ENCODE results near the gene STAC2. TPM values are rescaled to one million over a fixed set of nuclear protein-coding genes. Genes with fewer than 3 reads are reported as not detected.
"Not testable (repeated sequence)": the region's sequence is repeated elsewhere in the genome, so short reads cannot be mapped to it uniquely, and the experiment has no call there.

Gene STAC2, protein sequence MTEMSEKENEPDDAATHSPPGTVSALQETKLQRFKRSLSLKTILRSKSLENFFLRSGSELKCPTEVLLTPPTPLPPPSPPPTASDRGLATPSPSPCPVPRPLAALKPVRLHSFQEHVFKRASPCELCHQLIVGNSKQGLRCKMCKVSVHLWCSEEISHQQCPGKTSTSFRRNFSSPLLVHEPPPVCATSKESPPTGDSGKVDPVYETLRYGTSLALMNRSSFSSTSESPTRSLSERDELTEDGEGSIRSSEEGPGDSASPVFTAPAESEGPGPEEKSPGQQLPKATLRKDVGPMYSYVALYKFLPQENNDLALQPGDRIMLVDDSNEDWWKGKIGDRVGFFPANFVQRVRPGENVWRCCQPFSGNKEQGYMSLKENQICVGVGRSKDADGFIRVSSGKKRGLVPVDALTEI
- 0.10 and 0.12 TPM in 2 replicates for total RNA-seq (2014; rRNA removed; shearing (Covaris generic))

DNA sequence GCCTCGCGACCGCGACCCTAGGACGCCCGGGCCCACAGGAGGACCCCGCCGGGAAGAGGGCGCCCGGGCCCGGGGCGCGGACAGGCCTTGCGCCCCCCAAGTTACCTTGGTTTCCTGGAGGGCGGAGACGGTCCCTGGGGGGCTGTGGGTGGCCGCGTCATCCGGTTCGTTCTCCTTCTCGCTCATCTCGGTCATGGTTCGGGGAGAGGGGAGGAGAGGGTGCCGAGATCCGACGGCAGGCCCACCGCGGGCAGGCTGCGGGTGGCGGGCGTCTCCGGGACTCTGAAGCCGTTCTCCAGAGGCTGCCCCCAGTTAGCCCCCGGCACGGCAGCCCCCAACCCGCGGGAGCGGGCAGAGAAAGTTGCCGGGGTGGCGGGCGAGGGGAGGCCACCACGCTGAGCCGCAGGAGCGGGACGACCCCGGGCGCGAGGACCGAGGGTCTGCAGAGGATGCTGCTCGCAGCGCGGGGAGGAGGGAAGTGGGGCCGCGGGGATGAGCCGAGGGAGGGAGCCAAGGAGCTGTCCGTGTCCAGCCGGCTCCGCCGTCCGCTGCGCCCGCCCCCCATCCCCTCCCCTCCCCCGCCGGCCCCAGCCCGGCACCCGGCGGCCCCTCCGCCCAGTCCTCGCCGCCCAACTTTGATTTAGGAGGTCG, at the start of gene STAC2:
Gene STAC2, minus strand, starts transcription at position 638 of the 651 bp plus-strand sequence. Its CDS starts 443 bp downstream, at position 195.
- no peak for DNase-seq (ENCODE audit: low read depth)

DNA sequence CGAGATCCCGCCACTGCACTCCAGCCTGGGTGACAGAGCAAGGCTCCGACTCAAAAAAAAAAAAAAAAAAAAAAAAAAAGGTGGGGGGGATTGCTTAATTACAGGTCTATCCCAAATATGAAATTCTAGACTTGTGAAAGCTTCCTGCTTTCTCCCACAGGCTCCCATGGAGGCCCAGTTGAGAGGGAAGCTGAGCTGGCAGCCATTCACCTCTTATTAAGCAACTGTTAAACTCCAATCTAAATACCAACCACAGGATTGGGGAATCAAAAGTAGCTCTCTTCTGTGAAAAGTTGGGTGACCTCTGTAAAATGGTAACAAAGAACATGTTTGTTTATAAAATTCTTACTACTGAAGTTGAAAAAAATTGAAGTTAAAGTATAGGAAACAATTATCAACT, 45.8 kb upstream of the STAC2 start:
- no peak for DNase-seq (ENCODE audit: low read depth)

- DNase-seq (ENCODE audit: low read depth) = peak; percentile 19
Observed at GRCh38 chr17:39270923-39271322, 45.2 kb upstream of the STAC2 start.

DNA sequence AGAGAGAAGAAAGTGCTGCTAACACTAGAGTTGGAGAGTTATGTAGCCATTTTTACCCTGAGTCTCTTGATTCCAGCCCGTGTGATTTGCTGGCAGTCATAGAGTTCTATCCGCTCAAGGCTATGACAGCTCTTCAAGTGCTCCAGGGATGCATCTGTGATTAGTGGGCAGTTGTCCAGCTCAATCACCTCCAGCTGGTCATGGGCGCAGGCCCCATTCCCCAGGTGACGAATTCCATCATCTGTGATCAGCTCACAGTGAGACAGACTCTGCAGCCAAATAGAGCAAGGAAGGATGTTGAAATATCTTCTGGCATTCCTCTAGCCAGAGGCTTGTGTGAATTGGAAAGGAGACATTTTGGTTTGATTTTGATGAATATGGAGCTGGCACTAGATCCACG, 38.4 kb upstream of the STAC2 start:
- DNase-seq (ENCODE audit: low read depth) = no peak

DNA sequence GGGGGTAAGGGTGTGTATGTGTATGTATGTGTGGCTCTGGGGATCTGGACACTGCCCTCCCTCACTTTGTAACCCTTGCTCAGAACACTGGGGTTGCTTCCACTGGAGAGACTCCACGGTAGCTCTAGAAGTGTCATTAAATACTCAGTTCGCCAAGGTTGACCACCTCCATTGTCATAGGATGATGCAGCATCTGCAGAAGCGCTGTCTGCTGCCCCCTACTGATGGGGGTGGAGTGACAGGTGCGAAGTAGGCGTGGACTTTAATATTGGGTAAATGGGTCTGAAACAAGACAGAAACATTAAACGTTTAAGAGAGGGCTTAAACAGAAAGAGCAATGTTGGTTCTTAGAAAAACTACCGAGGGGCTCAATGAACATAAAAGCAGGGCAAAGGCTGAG, 35.5 kb upstream of the STAC2 start:
- no peak for DNase-seq (ENCODE audit: low read depth)

DNA sequence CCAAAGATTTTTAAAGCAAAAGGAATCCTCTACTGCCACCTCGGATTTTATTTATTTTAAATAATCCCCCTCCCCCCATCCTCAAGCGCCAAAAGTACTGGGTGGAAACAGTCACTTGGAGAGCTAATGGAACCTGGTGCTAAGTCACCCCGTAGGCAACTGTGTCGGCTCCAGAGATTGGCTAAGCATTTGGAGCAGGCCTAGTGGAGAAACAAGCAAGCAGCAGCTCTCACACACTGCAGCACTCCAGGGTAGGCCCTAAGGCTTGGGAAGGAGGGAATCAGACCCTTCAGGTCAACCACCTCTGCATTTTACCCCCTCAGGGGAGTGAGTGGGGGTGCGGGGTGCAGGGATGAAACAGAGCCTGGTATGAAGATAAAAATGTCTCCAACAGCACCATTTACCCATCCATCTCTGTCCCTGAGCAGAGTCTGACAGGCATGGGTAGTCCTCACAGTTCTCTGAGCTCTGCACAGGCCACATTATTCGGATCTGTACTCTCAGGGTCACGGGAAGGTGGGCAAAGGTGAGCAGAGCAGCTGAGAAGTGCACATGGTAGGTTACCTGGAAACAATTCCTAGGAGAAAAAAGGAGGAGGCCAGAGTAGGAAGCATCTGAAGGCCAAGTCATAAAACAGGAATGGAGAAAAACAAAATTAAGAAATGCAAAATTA, 27.2 kb upstream of the STAC2 start:
- no peak for DNase-seq (ENCODE audit: low read depth)

DNA sequence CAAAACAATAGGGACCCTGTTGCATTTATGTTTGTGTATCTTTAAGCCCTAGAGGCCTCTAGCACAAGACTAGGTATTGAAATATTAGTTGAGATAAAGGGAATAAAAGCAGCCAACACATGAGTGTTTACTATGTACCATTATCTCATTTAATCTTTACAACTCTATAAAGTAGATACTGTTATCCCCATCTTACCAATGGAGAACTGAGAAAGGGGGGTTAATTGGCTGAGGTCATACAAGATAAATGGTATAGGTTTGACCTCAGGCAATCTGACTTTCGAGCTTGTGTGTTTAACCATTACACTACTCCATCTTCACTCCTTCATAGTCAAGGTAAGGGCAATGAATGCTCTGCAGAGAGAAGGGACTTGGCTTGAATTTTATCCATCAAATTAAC, 26.3 kb upstream of the STAC2 start:
- no peak for DNase-seq (ENCODE audit: low read depth)

DNA sequence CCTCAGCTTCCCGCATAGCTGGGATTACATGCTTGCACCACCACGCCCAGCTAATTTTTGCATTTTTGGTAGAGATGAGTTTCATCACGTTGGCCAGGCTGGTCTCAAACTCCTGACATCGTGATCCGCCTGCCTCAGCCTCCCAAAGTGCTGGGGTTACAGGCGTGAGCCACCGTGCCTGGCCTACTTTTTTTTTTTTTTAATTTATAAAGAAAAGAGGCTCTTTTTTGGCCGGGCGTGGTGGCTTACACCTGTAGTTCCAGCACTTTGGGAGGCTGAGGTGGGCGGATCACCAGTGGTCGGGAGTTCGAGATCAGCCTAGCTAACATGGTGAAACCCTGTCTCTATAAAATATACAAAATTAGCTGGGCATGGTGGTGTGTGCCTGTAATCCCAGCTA, 24.3 kb upstream of the STAC2 start:
- DNase-seq (ENCODE audit: low read depth) = not testable (repeated sequence)

DNA sequence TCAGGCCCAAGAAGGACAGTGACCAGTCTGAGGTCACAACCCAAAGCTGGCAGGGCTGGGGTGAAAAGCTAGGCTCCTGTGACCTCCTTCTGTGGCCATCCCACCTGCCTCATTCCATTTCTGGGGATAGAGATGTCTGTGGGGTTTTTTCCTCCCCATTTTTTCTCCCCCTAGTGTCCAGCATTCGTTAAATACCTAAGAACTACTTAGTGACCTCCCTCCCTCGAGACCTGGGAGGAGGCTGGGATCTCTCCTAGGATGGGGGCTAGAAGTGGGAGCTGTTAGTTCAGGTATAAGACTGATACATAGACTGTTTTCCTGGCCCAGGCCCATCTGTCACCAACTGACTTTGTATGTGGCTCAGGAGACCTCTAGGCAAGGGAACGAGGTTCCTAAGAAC, 20.5 kb upstream of the STAC2 start:
- DNase-seq (ENCODE audit: low read depth) = no peak

- peak; percentile 68 for DNase-seq (ENCODE audit: low read depth)
Observed at GRCh38 chr17:39244600-39245570, 19.1 kb upstream of the STAC2 start.

GRCh38 chr17:39244016-39244599, 18.4 kb upstream of the STAC2 start:
- no peak for DNase-seq (ENCODE audit: low read depth)

DNA sequence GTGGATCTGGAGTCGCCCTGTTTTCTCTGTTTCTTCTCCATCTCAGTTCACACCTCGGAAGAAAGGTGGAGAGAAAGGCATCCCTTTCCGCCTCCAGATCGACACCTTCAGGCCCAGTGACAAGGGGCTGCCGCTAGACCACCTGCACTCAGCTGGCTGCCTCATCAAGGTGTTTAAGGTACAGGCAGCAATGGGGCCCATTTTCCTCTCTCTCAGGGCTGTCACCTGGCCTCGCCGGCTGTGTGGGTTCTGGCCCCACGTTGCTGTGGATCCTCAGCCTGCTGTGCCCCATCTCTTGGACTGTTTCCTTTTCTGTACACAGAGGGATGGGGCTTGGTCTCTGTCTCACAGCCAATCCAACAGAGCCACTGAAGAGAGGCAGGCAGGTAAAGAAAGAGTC, 17.4 kb upstream of the STAC2 start:
- no peak for DNase-seq (ENCODE audit: low read depth)

GRCh38 chr17:39240631-39241030, 14.9 kb upstream of the STAC2 start:
- DNase-seq (ENCODE audit: low read depth) = no peak

- no peak for DNase-seq (ENCODE audit: low read depth)
Observed at GRCh38 chr17:39239640-39240314, 14.0 kb upstream of the STAC2 start.

- peak; percentile 68 for DNase-seq (ENCODE audit: low read depth)
Observed at GRCh38 chr17:39238311-39238972, 12.7 kb upstream of the STAC2 start.

GRCh38 chr17:39237586-39237985, 11.8 kb upstream of the STAC2 start:
- no peak for DNase-seq (ENCODE audit: low read depth)

DNA sequence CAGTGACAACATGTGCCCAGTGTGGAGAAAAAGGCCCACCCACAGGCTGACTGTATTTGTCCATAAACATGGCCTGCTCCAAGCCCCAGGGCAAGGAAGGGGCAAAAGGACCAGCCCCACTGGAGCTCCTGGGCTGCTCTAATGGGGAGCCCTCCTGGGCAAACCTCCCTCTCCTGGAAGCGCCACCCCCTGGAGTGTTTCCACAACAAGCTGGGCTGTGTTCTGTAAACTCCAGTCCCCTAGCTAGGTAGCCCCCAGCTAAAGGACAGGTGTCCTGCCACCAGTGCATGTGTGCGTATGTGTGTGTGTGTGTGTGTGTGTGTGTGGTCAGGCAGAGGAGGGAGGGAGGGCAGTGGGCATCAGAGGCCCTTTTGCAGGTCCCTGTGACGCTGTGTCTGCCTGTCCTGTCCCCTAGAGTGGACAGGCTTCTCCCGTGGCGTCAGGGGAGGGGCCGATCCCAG, 11.3 kb upstream of the STAC2 start:
- DNase-seq (ENCODE audit: low read depth) = no peak

DNA sequence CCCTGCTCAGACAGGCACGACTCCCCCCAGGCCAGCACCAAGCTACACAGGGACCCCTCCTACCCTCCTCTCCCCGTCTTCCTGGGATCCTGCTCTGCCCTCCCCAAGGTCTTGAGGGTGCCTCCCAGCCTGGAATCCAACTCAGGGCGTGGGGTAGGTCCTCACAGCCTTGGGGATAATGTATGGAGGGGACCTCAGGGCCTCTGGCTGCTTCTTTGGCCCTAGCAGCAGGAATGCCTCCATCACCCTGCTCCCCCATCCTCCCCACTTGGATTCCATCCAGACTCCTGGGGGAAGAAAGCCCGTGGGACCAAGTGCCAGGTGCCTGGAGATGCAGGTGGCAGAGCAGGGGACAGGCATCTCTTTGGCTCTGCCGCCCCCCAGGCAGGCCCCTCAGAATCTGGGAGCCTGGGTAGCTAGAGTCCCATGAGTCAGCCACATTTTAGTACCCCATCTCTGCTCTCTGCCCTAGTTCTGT, 10.7 kb upstream of the STAC2 start:
- DNase-seq (ENCODE audit: low read depth) = no peak

DNA sequence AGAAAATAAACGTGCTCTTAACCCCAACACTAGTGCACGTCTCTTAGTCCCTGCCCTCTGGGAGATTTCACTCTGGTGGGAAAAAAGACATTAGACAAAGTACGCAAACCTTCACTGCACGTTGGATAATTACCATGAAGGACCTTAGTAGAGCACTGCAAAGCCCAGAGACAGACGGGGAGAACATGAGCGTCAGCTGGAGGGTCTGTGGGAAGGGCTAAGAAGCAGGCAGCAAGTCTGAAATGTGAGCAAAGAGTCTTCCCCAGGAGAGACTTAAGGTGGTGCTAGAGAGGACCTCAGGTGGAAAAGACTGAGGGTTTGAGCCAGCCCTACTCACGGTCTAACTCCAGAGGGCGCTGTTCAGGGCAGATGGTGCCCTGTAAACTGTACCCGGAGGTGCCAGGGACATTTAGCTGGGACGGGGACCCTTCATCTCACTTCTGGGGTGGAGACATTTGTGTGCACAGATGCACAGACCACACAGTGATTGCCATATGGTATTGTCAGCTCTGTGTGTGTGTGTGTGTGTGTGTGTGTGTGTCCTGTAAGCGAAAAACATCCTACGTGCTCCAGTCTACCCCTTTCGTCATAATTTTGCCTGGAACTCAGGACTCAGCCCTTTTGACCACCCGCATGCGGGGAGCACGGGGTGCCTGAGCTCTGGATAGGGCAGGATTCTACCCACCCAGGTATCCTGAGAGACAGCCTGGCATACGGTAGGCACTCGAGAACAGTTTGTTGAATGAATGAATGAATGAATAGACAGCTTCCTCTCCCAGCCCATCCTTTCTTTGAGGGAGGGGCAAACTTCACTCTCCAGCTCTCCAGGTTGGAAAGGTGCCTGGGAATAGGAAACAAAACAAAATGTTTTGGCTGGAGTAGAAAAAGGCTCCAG, 10.1 kb upstream of the STAC2 start:
- DNase-seq (ENCODE audit: low read depth) = peak; percentile 41

Measured in RPMI7951 (cell line).